HepG2 (cell line): ENCODE measurements around the gene OBSL1. TPM values are rescaled to one million over a fixed set of nuclear protein-coding genes. Genes with fewer than 3 reads are reported as not detected.

ENCODE experiments used
- CREB1 ChIP-seq, 2 experiments: fragments of 450-650 bp in 1 of 2; IDR thresholded peaks; 2 replicates each; pipeline ENCODE4 v1.6.1; 2016 to 2017; ENCODE audit warnings: control low read depth in 1 of 2, mild to moderate bottlenecking in 1 of 2, missing compliant biosample characterization in 1 of 2, missing genetic modification characterization in 1 of 2
- FOXP1 ChIP-seq, 2 experiments: fragments of 450-650 bp in 1 of 2; IDR thresholded peaks; 2 replicates each; pipeline ENCODE4 v1.6.1; 2017 to 2018; ENCODE audit warnings: antibody characterized with exemption in 1 of 2
- HNRNPH1 ChIP-seq: fragments of 200-400 bp; formaldehyde crosslinking; optimal IDR thresholded peaks from 2 replicates; pipeline ENCODE3; 2017; ENCODE audit warnings: mild to moderate bottlenecking, low read depth, low read length
- ZFP36 ChIP-seq: fragments of 150-350 bp; IDR thresholded peaks from 2 replicates; pipeline ENCODE4 v1.6.1; 2018; ENCODE audit warnings: borderline replicate concordance, low read length, low read depth; ENCODE audit not compliant: partially characterized antibody
- ZIK1 ChIP-seq: sonication (generic); formaldehyde crosslinking; IDR thresholded peaks from 2 replicates; pipeline ENCODE4 v1.5.0; 2020; ENCODE audit warnings: mild to moderate bottlenecking, low read depth, missing genetic modification reagents, borderline replicate concordance
- ZNF263 ChIP-seq: sonication (generic); formaldehyde crosslinking; IDR thresholded peaks from 2 replicates; pipeline ENCODE4 v1.4.0; 2020; ENCODE audit warnings: missing genetic modification reagents
- ZNF484 ChIP-seq: sonication (generic); formaldehyde crosslinking; IDR thresholded peaks from 2 replicates; pipeline ENCODE4 v1.5.1; 2020; ENCODE audit warnings: mild to moderate bottlenecking, low read depth, missing genetic modification reagents, borderline replicate concordance
- ZNF605 ChIP-seq: sonication (generic); formaldehyde crosslinking; IDR thresholded peaks from 2 replicates; pipeline ENCODE4 v1.8.0; 2022; ENCODE audit warnings: mild to moderate bottlenecking, missing genetic modification reagents
- ZSCAN20 ChIP-seq: sonication (generic); formaldehyde crosslinking; IDR thresholded peaks from 2 replicates; pipeline ENCODE4 v1.4.0; 2020; ENCODE audit warnings: missing genetic modification reagents, mild to moderate bottlenecking, borderline replicate concordance
- ZSCAN22 ChIP-seq: sonication (generic); formaldehyde crosslinking; IDR thresholded peaks from 2 replicates; pipeline ENCODE4 v1.4.0; 2020; ENCODE audit warnings: mild to moderate bottlenecking, missing genetic modification reagents
- ZSCAN9 ChIP-seq: IDR thresholded peaks from 2 replicates; pipeline ENCODE4 v1.6.1; 2016; ENCODE audit warnings: borderline replicate concordance
- polyA plus RNA-seq, 8 experiments: library from polyadenylated mRNA; depleted of rRNA in 3 of 8; stranded (reverse) in 7 of 8; unstranded in 1 of 8; fragments of >200 nt; fragmentation: Illumina TruSeq in 4 of 8; extraction: Trizol in 4 of 8; gene quantifications; 2 replicates each; pipeline versions ENCODE4 v1.2.1 to v1.2.3, GENCODE V29; 2011 to 2016; ENCODE audit warnings: low read depth in 4 of 8, missing spikeins in 1 of 8, mixed read lengths in 1 of 8; ENCODE audit not compliant: insufficient read depth in 1 of 8
- total RNA-seq, 5 experiments: library from RNA; depleted of rRNA; stranded (reverse); fragments of >200 nt; fragmentation: Illumina TruSeq; extraction: Trizol; gene quantifications; 2 replicates each; pipeline ENCODE4 v1.2.3, GENCODE V29; 2016; ENCODE audit warnings: low read depth in 1 of 5
- TF ChIP-seq, protein P1 (sequence below): sonication (generic); formaldehyde crosslinking; IDR thresholded peaks from 2 replicates; pipeline ENCODE4 v1.4.0; 2020; ENCODE audit warnings: mild to moderate bottlenecking, missing genetic modification reagents
- TF ChIP-seq, protein P2 (sequence below): sonication (generic); formaldehyde crosslinking; IDR thresholded peaks from 2 replicates; pipeline ENCODE4 v1.8.0; 2022; ENCODE audit warnings: missing genetic modification reagents, mild to moderate bottlenecking, inconsistent platforms, borderline replicate concordance
- TF ChIP-seq, protein P3 (sequence below): sonication (generic); formaldehyde crosslinking; IDR thresholded peaks from 2 replicates; pipeline ENCODE4 v1.5.0; 2020; ENCODE audit warnings: missing genetic modification reagents
- TF ChIP-seq, protein P4 (sequence below): sonication (generic); formaldehyde crosslinking; IDR thresholded peaks from 2 replicates; pipeline ENCODE4 v1.4.0; 2020; ENCODE audit warnings: missing genetic modification reagents
- TF ChIP-seq, protein P5 (sequence below): sonication (generic); formaldehyde crosslinking; IDR thresholded peaks from 2 replicates; pipeline ENCODE4 v1.8.0; 2022; ENCODE audit warnings: missing genetic modification reagents, mild to moderate bottlenecking, moderate library complexity, borderline replicate concordance
- TF ChIP-seq, protein P6 (sequence below): sonication (generic); formaldehyde crosslinking; IDR thresholded peaks from 2 replicates; pipeline ENCODE4 v1.5.1; 2020; ENCODE audit warnings: mild to moderate bottlenecking, missing genetic modification reagents, moderate library complexity

OBSL1 gene
- total and polyA plus RNA-seq, 2 of the 13 experiments (the other 11 are each of a cell fraction or from before 2014, with no cell fraction given), result 86.7 to 218 TPM

DNA sequence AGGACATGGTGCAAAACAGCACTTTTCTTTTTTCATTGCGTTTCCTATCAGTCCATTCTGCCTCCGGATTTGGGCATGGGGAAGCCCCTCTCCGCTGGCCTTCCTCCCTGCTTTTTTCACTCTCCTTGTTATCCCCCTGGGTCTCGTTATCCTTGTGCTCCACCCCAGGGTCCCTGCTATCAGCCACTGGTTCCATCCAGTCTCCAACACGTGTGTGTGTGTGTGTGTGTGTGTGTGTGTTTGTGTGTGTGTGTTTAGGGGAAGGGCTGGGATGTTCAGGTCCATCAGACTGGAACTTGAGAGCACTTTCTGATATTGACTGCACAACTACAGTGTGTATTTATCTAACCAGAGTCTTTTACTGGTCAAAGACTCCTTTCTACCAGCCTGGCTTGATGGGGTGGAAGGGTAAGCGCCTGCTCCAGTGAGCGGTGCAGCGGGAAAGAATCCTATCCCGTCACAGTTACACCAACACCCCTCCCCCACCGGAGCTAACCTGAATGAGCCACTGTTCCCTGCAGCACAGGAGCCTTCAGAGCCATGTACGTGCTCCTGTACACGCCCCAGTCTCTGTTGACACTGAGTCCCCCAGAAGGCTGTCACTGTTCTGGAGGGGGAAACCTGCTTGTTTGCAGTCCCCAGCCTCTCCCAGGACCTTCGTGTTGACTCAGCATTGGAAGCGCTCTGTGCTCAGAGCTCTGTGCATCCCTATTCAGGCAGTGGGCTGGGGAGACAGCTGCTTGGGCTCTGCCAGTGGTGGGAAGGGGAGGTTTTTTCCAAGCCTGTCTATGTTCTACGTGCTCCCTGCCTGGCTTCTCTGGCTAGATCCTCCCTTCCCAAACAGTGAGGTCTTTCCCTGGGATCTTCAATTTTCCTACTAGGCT lies 5.4 kb upstream of the OBSL1 start (continued):
- TF ChIP-seq, protein P1, sequence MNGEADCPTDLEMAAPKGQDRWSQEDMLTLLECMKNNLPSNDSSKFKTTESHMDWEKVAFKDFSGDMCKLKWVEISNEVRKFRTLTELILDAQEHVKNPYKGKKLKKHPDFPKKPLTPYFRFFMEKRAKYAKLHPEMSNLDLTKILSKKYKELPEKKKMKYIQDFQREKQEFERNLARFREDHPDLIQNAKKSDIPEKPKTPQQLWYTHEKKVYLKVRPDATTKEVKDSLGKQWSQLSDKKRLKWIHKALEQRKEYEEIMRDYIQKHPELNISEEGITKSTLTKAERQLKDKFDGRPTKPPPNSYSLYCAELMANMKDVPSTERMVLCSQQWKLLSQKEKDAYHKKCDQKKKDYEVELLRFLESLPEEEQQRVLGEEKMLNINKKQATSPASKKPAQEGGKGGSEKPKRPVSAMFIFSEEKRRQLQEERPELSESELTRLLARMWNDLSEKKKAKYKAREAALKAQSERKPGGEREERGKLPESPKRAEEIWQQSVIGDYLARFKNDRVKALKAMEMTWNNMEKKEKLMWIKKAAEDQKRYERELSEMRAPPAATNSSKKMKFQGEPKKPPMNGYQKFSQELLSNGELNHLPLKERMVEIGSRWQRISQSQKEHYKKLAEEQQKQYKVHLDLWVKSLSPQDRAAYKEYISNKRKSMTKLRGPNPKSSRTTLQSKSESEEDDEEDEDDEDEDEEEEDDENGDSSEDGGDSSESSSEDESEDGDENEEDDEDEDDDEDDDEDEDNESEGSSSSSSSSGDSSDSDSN (CRISPR knock-in tag), result peak; percentile 93; the same call in 1 of the 2 replicates
- TF ChIP-seq, protein P2, sequence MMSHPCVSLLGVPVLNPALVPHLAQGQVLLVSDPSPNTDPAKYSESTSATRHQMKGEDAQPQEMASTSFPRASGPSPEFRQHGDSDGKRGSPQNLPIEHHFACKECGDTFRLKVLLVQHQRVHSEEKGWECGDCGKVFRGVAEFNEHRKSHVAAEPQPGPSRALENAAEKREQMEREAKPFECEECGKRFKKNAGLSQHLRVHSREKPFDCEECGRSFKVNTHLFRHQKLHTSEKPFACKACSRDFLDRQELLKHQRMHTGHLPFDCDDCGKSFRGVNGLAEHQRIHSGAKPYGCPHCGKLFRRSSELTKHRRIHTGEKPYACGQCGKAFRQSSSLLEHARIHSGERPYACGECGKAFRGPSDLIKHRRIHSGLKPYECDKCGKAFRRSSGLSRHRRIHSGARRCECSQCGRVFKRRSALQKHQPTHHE, result peak; percentile 94; the same call in 1 of the 2 replicates
- TF ChIP-seq, protein P3, sequence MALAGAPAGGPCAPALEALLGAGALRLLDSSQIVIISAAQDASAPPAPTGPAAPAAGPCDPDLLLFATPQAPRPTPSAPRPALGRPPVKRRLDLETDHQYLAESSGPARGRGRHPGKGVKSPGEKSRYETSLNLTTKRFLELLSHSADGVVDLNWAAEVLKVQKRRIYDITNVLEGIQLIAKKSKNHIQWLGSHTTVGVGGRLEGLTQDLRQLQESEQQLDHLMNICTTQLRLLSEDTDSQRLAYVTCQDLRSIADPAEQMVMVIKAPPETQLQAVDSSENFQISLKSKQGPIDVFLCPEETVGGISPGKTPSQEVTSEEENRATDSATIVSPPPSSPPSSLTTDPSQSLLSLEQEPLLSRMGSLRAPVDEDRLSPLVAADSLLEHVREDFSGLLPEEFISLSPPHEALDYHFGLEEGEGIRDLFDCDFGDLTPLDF (CRISPR knock-in tag), result no peak
- TF ChIP-seq, protein P4, sequence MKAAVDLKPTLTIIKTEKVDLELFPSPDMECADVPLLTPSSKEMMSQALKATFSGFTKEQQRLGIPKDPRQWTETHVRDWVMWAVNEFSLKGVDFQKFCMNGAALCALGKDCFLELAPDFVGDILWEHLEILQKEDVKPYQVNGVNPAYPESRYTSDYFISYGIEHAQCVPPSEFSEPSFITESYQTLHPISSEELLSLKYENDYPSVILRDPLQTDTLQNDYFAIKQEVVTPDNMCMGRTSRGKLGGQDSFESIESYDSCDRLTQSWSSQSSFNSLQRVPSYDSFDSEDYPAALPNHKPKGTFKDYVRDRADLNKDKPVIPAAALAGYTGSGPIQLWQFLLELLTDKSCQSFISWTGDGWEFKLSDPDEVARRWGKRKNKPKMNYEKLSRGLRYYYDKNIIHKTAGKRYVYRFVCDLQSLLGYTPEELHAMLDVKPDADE (CRISPR knock-in tag), result no peak
- peak; percentile 100 for TF ChIP-seq ZNF263 (CRISPR knock-in tag)
- TF ChIP-seq ZNF484 (CRISPR knock-in tag), result no peak
- TF ChIP-seq FOXP1 (IDR thresholded peaks at IDR 0.05), result peak; percentile 52; the same call in 1 of the 2 replicates
- TF ChIP-seq FOXP1 (CRISPR knock-in tag; IDR thresholded peaks at IDR 0.05), result peak; percentile 80; the same call in 1 of the 2 replicates
- TF ChIP-seq CREB1 (IDR thresholded peaks at IDR 0.05), result peak; percentile 80
- TF ChIP-seq CREB1 (CRISPR knock-in tag; IDR thresholded peaks at IDR 0.05), result peak; percentile 74
- TF ChIP-seq, protein P5, sequence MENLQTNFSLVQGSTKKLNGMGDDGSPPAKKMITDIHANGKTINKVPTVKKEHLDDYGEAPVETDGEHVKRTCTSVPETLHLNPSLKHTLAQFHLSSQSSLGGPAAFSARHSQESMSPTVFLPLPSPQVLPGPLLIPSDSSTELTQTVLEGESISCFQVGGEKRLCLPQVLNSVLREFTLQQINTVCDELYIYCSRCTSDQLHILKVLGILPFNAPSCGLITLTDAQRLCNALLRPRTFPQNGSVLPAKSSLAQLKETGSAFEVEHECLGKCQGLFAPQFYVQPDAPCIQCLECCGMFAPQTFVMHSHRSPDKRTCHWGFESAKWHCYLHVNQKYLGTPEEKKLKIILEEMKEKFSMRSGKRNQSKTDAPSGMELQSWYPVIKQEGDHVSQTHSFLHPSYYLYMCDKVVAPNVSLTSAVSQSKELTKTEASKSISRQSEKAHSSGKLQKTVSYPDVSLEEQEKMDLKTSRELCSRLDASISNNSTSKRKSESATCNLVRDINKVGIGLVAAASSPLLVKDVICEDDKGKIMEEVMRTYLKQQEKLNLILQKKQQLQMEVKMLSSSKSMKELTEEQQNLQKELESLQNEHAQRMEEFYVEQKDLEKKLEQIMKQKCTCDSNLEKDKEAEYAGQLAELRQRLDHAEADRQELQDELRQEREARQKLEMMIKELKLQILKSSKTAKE (CRISPR knock-in tag), result peak; percentile 94
- peak; percentile 84 for TF ChIP-seq ZIK1
- TF ChIP-seq ZSCAN9 (CRISPR knock-in tag), result peak; percentile 91; the same call in 1 of the 2 replicates
- TF ChIP-seq HNRNPH1, result peak; percentile 79
- TF ChIP-seq, protein P6, sequence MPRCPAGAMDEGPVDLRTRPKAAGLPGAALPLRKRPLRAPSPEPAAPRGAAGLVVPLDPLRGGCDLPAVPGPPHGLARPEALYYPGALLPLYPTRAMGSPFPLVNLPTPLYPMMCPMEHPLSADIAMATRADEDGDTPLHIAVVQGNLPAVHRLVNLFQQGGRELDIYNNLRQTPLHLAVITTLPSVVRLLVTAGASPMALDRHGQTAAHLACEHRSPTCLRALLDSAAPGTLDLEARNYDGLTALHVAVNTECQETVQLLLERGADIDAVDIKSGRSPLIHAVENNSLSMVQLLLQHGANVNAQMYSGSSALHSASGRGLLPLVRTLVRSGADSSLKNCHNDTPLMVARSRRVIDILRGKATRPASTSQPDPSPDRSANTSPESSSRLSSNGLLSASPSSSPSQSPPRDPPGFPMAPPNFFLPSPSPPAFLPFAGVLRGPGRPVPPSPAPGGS (CRISPR knock-in tag), result peak; percentile 89; the same call in 1 of the 2 replicates
- peak; percentile 56 for TF ChIP-seq ZFP36
- peak; percentile 98 for TF ChIP-seq ZNF605
- TF ChIP-seq ZSCAN20 (CRISPR knock-in tag), result peak; percentile 93
- peak; percentile 78; the same call in 1 of the 2 replicates for TF ChIP-seq ZSCAN22
